TTC549 (cell line): ENCODE results near the gene PPARG.

Experiments
- FAIRE-seq: peaks from 2 replicates; lab custom pipeline; 2012; peaks lifted over from hg19 to GRCh38; lab: Jason Lieb, UNC

The PPARG gene

DNA sequence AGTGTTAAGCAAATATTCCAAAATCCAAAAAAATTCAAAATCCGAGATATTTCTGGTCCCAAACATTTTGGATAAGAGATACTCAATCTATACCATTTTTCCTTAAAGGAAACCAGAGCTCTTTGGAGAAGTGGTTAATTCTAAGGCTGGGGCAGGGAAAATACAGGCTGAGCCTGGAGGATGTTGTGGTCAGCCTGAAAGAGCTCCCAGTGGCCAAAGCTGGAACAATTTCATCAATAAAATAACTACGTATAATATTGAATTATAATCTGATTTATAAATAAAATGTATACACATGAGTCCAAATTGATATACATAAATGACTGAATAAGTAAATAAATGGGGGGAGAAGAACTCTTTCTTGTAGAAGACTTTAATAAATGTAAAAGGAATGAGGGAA, 24.6 kb downstream of the PPARG start:
- no peak for FAIRE-seq

DNA sequence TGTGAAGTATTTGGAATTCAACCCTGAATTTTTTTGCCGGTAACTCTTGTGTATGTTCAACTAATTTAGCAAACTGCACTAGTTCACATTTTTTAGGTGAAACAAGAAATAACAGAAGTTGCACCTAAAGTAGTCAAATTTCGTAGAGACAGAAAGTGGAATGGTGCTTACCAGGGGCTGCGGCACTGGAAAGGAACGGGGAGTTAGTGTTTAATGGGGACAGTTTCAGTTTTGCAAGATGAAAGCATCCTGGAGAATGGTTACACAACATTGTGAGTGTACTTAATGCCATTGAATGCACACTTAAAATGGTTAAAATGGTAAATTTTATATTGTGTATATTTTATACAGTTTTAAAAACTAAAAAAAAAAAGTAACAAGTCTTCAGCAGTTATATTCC, 27.4 kb downstream of the PPARG start:
- no peak for FAIRE-seq

DNA sequence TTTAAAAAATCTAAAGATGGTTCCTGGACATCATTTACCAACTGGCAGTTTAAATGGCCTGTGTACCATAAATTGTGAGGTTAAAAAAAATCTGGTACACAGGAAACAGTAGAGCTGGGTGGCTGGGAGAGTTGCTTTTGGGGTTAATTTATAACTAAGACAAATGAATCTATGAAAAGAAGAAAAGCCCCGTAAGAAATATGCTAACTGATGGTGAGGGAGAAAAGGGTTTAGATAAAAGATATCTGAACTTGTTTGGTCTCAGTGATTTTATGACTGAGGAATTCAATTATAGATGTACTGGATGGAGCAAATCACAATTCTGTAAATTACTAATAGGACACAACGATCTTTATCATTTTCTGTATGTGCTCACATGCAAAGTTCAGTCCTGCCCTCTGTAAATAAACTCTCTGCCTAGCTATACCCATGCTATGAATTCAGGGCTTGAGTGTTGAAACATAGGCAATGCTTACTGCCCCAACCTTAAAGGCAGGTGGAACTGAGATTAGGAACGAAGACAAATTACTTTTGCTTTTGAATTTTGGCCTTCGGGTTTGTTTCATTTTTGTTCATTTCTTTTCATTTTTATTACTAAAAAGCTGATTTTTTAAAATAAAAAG, 28.0 kb downstream of the PPARG start:
- no peak for FAIRE-seq

DNA sequence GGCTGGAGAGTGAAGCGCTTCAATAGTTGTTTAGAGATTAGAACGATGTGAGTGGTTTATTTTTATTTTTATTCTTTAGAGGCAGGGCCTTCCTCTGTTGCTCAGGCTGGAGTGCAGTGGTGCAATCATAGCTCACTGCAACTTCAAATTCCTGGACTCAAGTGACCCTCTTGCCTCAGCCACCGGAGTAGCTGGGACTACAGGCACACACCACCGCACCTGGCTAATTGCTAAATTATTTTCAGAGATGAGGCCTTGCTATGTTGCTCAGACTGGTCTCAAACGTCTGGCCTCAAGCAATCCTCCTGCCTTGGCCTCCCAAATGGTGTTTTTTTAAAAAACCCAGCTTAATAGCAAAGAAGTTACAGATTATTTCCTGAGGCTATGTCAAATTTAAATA, 29.0 kb downstream of the PPARG start:
- no peak for FAIRE-seq

DNA sequence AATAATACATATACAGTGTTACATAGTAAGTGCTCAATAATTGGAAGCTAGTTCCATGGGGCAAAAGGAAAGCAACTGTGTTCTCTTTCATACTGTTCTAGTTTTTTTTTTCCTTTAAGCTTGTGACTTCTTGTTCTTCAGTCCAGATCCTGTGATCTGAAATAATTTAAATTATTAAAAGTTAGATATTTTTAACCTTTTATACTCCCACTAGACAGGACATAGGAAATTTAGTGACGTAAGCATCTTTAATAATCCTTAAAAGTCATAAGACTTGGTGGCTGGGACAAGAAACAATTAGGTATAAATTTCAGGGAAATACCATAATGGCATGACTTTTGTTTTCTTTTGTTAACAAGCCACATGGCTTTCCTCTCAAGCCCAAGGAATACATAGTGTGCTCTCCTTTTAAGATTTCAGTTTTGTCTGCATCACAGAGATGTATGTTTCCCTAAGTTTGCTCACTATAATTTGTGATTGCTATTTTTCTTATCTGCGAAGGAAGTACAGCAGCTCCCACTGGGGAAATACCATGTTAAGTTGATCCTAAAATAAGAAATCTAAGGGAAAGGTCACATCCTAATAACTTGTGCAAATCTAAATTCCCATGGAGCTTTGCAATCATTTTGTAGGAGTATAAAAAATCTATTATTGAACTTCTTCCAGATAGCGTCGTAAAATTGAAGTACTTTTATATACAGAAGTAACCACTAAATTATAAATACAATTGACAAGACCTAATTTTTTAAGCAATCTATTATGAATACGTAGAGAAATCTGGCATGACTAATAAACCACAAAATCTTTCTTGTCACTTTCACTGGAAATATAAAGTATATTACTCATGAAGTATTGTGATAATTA, 30.1 kb downstream of the PPARG start:
- FAIRE-seq, result no peak

DNA sequence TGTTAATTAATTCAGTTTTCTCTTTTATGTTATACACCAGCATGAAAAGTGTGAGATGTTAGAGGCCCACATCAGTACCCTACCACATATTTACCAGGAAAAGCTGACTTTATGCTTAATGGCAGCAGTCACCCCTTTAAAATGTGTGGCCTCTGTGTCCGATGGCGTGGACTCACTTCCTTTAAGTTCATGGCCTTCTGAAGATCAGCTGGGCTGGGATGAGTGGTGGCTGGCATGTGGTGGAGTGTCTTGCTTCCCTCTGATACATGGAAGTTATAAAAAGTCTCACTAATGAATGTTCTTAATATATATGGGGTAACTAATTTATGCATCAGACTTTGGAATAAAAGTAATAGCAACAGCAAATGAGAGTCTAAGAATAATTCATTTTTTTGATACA, 32.1 kb downstream of the PPARG start:
- no peak for FAIRE-seq

DNA sequence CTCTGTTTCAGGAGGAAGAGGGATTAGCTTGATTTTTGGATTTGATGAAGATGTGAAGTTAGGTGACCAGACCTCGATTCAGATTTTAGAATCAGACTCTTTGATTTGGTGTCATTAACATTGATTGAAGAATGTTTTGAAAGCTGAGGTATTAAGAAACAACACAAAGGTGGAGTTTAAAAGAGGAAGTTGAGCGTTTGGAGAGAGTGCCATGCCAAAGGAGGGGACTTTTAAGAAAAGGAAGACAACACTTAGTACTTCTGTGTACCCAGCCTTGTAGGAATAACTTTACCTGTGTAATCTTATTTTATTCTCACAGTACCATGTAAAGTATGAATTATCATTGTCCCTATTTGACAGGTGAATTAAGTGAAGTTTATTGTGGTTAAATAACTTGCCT, 34.4 kb downstream of the PPARG start:
- FAIRE-seq, result no peak

DNA sequence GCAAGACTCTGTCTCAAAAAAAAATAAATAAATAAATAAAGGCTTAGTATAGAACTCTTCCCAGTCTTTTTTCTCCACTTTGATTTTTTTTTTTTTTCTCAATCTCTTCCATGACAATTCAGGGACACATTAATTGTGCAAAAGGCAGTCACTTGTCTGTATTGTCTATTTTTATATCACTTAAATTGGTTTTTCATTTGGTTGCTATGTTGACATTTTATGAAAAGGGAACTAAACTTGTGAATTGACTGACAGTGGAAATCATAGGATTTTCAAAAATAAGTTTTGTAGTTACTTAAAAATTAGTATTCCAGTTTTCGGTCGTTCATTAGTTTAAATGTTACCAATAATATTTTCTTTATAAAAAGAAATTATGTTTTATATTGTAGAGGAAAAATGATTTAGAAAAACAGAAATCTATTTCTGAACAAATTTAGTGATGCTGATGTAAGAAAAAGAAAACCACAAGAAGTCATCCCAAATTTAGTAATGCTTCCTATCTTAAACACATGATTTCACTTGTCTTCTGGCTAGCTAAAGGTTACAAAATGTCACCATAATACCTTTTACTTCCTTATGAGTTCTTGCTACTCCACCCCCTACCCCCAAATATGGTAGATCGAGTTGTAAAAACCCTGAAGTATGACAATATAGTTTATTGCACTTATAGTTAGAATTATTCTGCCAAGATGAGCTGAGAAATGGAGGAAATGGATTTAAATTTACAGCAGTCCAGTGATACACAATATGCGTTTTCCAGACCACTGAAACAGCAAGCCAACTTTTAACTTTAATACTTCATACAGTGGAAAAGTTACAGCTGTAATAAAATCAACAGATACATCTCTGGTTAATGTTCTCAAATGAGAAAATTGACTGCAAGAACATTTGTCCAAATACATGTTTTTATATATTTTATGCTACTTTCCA, 37.0 kb downstream of the PPARG start:
- no peak for FAIRE-seq

DNA sequence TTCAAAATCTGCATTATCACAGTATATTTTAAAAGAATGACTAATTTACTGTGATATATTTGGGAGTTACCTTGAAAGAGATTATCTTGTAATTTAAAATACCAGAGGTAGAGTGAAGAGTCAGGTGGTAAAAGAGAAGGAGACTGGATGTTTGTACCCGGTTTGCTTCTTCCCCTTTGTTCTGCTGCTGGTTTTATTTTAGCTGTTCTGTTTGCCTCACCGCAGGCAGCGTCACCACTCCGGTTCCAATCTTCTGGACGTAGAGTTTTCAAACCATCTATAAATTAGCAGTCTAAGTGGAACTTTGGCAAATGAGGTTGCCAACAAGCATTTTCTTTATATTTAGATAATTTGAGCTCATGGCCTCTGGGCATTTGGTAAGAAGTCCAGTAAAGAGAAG, 38.2 kb downstream of the PPARG start:
- no peak for FAIRE-seq

DNA sequence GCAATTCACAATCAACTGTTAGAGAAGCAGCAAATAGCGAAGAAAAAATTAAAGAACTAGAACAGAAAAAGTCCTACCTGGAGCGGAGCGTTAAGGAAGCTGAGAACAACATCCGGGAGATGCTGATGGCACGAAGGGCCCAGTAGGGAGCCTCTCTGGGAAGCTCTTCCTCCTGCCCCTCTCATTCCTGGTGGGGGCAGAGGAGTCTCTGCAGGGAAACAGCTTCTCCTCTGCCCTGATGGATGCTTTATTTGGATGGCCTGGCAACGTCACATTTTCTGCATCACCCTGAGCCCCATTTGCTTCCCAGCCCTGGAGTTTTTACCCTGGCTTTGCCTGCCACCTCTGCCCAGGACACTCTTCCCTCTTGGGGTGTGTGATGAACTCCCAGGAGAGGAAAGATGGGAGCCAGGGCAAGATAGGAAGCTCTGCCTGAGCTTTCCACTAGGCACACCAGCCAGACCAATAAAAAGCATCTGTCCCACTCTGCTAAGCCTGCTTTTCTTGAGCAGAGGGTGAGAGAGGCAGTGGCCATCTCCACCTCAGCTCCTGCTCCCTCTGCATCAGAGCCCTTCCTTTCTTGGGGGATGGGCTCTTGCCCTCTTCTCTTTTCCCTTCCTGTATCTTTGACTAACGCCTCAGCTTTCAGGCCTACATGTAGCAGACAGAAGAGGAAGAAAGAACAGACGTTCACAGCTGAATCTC, 39.4 kb downstream of the PPARG start:
- no peak for FAIRE-seq

DNA sequence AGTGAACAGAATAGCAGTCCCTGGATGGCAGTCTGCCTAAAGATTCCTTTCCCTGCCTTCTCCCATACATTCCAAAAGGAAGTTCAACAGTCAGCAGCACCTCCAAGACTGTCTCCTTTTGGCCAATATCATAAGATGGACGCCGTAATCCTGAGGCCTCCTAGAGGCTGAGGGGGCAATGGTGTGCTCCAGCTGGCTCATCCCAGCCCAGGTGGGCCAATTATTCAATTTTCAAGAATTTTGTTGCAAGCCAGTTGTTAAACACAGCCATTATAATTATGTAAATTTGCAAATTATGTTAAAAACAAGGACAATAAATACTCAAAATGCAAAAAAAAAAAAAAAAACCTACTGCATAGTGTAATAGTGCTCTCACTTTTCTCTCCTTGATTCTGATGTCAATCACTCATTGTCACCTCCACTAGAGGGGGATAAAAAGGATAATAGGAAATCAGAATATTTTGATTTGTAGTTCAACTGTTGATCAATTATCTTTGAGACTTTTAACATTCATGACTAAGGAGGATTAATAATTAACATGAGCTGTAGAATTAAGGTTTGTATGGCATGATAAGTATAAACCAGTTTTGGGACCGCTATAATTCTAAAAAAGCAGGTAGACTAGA, 40.1 kb downstream of the PPARG start:
- no peak for FAIRE-seq

DNA sequence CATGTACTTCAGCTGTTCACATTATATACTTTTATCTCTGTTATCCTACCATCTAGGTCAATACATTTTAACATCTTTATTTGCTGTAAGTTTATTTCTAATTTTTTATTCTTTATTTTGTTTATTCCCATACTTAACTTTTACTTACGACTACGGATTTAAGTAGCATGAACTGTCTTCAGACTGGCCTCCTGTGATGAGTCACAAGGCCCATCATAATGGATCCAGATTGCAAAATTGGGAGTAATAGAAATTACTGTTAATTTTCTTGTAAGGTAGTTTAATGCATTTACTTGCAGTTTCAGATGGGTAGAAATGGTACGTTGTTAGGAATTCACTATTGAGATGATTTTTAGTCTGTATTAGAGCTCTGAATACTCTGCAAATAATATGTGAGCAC, 45.9 kb downstream of the PPARG start:
- FAIRE-seq, result no peak

DNA sequence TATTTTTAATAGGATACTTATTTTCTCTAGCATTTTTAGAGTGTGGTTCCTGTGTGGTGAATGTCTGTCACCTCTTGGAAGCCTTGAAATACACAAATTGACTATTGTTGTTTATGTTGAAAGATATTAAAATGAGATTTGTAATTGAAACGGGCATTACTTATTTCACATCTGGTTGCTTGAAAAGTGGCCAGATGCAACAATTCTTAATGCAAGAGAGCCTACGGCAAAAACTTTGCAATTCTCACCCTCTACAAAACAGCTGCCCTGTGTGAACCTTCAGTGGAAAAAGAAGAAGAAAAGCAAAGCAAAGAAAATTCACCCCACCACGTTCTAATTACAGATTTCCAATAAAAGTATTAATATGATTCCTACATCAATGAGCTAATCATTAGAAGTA, 46.6 kb downstream of the PPARG start:
- no peak for FAIRE-seq

DNA sequence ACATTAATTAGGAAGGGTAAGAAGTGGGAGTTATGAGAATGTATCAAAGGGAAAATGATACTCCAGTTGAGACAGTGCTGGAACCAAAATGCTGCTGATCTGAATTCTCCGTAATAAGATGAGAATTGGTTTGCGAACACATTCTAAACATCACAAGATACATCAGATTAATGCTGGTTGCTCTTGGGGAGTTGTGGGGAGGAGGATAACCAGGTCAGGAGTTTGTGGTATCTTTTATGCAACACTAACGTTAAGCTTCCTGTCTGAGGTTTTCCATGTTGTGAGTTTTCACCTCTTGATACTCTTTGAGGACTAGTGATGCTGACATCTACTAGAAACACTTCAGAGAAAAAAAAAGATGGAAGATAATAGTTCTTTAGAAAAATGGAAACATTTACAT, 47.2 kb downstream of the PPARG start:
- no peak for FAIRE-seq

DNA sequence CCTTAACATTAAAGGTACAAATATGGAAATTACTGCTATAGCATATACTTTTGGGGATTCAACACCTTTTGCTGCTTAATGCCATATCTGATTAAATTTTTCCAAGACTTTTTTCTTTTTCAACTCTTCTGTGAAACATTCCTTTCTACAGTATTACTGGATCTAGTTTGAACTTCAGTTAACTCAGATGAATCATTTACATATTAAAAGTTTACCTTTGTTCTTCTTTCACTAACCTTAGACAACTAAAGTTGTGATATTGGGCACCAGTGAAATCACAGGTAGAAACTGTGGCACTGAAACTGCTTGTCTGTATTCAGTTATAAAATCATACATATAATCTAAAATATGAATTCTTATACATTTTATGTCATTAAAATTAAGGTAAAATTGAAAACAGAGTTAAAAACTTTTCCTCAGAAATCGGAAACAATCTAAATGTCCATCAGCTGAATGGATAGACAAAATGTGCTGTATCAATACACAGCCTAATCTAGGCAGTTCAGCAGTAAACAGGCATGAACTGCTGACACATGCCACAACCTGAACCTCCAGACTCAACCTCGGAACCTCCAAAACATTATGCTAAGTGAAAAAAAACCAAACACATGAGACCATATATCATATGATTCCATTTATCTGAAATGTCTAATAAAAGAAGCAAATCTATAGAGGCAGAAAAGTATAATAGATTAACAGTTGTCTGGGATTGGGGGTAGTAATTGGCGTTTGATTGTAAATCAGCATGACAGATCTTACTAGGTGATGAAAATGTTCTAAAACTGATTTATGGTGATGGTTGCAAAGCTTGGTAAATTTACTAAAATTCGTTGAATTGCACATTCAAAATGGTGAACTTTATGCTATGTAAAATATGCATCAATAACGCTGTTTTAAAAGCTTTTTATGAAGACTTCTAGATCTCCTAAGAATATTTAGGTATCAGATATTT, 50.0 kb downstream of the PPARG start:
- no peak for FAIRE-seq

DNA sequence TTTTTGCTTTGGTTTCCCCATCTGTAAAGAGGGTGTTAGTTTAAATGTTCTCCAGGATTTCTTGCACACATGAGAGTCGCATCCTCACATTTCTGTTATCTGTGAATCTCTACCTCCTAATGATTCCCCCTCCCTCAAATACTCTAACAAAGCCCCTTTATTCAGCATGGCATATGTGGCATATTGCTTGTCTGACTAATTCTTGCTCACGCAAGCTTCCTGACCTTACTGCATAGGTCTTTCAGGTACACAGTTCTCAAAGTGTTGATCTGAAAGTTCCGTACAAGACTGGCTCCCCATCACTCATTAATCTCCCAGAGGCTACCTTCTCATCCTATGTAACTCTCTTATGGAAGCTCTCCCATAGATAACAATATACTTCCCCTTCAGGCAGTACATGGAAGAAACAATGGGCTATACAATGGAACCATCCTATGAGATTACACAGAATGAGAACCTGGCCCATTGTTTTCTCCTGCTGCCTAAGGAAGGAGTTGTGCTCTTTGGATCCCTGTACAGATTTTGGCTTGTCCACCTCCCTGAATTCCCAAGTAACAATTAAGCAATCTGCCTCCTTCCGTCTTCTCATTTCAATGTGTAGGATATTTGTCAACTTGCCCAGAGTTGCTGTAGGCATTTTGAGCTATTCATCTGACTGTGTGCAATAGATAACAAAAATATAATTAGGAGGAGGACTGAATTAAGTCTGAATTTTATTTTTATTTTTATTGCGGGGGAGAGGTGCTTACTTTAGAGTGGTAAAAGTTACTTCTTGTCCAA, 51.0 kb downstream of the PPARG start:
- FAIRE-seq, result no peak

DNA sequence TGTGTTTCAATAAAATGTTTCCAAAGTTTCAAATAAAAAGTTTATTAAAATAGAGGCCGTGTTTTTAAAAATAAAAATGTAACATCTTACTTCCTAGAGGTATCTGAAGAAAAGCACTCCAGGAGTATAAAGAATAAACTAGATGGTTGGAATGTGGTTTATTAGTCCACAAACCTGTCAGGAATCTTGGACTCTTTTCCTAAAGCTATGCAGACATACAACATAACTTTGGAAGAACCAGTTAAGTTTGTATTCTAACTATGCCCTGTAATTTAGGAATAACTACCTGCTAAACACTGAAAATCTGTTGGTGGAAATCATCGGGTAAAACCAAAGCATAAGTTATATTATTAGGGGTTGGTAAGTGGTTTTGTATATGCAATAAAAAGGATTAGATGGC, 51.6 kb downstream of the PPARG start:
- no peak for FAIRE-seq

DNA sequence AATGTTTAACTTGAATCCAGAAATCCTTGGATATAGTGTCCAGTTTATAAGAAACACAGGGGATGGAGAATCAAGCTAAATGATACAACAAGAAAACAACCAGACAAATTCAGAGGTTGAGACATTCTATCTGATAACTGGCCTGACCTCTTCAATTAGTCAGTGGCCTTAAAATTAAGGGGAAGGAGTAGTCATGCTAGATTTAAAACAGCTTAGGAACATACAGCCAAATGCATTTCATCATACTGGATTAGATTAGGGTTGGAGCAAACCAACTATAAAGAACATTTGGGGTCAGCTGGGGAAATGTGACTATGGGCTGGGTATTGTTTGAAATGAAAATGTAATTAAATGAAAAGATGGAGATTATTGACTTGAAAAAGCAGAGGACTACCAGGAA, 53.3 kb downstream of the PPARG start:
- FAIRE-seq, result no peak

DNA sequence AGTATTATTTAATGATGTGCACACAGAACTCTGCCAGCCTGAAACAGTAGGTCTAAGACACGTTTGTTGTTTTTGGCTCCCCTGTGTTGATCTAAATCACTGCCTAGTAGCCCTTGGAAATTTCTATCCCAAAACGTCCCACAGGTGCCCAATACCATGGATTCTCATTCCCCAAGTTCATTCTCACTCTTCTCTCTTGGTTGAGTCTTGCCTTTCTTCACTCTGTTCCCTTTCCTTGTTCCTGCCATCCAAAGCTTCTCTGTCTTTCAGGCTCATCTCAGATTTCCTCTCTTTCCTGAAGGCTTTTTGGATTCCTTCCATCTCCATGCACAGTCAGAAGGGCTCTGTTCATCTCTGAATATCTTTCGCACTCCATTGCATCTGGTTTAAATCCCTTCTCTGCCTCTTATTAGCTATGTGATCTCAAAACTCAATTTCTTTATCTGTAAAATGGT, 54.2 kb downstream of the PPARG start:
- no peak for FAIRE-seq

DNA sequence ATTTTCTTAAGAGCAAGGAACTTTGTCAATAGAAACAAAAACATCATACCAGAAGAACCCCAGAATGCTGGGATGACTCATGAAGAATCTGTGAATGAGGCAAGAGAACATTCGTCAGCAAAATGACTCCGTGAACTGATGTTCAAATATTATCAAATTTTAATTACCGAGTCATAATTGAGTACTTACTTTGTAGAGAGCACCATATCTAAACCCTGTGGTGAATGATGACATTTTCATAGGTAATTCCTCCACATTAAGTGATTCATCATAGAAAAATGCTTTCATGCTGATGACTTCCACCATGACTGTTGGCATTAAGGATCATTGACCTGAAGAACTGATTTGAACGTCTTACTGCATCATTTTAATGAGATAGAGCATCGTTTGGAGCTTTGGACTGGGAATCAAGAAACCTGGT, 56.3 kb downstream of the PPARG start:
- no peak for FAIRE-seq
